NCI-H524 (cell line): Measurements from ENCODE around the gene PLEKHH3.
"Not testable (repeated sequence)": the region's sequence is repeated elsewhere in the genome, so short reads cannot be mapped to it uniquely, and the experiment has no call there.

ENCODE experiments used
- DNase-seq, 2 experiments: peaks; one replicate each; lab custom pipeline; 2025; lab: John Stamatoyannopoulos, UW

PLEKHH3 gene

DNA sequence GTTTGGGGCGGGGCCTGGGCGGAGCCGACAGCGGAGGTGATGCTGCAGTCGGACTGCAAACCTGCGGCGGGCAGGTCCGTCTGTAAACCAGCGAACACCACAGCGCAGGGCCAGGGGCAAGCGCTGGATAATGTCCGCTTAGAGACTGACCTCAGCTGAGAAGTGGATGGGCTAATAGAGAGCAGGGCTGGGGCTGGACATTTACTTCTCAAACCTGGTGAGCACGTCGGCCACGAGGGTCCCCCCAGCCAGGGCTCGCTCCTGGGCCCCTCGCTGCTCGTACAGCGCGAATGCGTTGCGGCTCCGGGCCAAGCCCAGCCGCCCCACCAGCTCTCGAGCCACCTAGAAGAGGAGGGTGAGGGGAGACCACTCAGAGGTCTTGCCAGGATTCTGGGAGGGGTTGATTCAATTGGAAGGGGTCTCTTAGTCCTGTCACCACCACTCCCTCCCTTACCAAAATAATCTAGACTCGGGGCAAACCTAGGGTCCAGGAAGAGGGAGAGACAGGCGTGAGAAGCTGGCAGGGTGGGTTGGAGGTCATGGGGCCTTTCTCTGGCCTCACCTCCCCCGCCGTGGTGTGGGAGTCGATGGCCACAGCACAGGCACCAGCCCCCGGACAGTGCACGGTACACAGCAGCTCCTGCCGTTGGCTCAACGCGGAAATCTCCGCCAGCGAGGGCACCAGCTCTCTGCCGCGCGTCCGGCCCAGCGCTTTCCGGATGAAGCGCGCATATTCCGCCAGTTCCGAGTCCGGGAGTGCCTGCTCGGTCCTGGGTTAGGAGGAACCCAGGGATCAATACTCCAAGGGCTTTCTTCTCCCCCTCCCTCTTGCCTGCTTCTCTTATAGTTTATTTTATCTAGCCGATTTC lies 5.8 kb downstream of the PLEKHH3 start:
- DNase-seq: no peak

DNA sequence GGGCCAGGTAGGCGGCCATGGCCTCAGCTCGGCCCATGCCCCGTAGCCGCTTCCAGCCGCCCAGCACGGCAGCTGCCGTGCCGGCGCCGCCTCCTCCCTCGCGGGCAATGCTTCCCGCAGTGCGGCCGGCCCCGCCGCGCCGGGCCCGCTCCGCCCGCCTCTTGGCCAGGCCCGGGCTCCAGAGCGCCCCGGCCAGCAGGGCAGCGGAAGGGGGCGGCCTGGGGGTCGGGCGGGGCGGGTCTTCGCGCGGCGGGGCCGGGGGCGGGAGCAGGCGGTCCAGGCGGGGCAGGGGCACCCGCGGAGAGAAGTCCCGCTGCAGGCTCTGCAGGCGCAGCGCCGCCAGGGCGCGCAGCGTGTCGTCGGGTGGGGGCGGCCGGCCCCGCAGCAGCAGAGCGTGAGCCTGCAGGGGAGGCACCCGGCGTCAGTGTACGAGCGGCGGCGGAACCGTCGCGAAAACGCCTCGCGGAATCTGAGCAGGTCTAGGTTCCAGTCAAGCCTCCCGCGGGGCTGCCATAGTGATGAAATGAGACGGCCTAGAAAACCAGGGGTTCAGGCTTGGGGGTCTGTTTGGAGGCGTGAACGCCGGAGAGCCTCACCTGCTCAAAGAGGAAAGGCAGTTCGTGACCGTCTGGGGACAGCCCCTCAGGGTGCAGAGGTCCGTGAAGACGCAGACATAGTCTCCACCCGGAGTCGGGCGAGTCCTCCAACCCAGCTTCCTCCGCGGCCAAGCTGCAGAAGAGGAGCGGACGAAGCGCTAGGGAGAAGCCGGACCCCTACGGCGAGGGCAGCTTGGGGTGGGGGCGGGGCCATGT lies 6.6 kb downstream of the PLEKHH3 start:
- DNase-seq: no peak

- no peak for DNase-seq
These were observed 7.2 kb downstream of the PLEKHH3 start for GRCh38 chr17:42669705-42669976.

- no peak for DNase-seq
These were observed 9.5 kb downstream of the PLEKHH3 start for GRCh38 chr17:42667088-42667951.

GRCh38 chr17:42666126-42666525 lies 10.7 kb downstream of the PLEKHH3 start:
- DNase-seq: not testable (repeated sequence)

GRCh38 chr17:42665581-42666001 lies 11.2 kb downstream of the PLEKHH3 start:
- DNase-seq: no peak

- DNase-seq: no peak
These were observed 16.0 kb downstream of the PLEKHH3 start for GRCh38 chr17:42660692-42661345.

DNA sequence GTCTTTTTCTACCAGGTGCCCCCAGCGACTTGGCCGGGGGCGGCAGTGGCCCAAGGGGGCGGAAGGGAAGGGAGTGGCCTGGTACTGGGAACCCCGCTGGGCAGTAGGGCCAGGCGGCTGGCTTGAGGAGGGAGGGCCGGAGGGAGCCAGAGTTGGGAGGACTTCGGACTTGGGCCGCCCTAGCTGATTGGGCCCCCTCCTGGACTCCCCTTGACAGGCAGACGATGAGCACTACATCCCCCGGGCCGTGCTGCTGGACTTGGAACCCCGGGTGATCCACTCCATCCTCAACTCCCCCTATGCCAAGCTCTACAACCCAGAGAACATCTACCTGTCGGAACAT lies 16.9 kb downstream of the PLEKHH3 start:
- DNase-seq: not testable (repeated sequence)

- peak; percentile 93 to 98 for DNase-seq
These were observed 17.5 kb downstream of the PLEKHH3 start, which contains the start of gene TUBG2 for GRCh38 chr17:42659079-42659931. Gene TUBG2, plus strand, starts transcription at chr17:42659284. Its CDS starts 220 bp downstream, at chr17:42659504.

GRCh38 chr17:42657824-42658588 lies 18.8 kb downstream of the PLEKHH3 start:
- DNase-seq: no peak

GRCh38 chr17:42655528-42655927 lies 21.3 kb downstream of the PLEKHH3 start:
- no peak for DNase-seq

DNA sequence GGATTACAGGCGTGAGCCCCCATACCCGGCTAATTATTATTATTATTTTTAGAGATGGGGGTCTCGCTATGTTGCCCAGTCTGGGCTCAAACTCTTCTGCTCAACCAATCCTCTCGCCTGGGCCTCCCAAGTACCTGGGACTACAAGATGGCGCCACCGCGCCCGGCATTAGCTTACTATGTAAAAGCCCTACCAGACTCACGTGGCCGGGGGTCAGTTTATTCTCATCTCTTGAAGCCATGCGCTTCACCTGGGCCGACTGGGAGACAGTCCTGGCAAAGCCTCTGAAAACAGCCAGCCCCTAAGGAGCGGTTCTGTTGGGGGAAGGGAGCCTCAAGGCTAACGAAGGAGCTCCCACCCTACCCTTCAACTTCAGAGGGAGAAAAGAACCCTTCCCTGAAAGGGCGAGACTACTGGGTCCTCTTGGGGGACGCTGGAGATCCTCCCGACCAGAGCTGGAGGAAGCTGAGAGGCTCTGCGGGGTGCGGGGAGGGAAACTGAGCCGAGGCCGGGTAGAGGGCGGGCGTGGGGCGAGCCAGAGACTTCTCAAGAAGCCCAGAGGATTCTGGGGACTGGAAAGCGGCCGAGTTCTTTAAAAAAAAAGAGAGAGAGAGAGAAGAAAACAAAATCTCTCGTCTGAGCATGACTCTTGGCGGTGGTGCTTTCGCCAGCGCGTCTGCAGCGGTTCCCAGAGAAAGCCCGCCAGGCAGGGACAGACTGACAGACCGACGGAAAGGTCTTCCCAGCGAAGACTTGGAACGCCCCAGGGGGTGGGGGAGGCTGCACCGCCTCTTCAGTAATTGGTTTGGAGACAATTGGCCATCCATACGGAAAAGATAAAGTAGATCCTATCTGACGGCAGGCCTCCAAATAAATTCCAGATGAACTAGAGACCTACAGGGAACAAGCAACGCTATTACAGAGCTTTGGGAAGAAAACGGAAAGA lies 23.3 kb downstream of the PLEKHH3 start:
- DNase-seq: no peak

GRCh38 chr17:42651392-42651791 lies 25.4 kb downstream of the PLEKHH3 start:
- DNase-seq: no peak

DNA sequence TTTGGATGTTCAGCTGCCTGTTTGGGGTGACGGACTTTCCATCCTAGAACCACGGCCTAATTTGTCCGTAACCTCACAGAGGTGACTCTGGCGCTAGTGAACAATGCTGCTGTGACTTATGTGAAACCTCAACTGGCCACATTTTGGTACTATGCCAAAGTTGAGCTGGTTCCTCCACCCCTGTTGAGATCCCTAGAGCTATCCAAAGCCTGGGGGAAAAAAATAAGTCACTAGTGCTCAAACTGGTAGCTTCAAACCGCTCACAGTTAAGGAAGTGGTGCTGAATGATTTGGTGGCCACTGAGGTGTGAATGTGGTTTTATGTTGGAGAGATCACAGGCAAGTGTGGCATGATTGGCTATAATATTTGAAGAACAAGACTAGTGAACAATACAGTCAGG lies 29.0 kb downstream of the PLEKHH3 start:
- no peak for DNase-seq

GRCh38 chr17:42642336-42642735 lies 34.5 kb downstream of the PLEKHH3 start:
- DNase-seq: peak; percentile 55 to 73

GRCh38 chr17:42640121-42640520 lies 36.7 kb downstream of the PLEKHH3 start:
- DNase-seq: no peak

DNA sequence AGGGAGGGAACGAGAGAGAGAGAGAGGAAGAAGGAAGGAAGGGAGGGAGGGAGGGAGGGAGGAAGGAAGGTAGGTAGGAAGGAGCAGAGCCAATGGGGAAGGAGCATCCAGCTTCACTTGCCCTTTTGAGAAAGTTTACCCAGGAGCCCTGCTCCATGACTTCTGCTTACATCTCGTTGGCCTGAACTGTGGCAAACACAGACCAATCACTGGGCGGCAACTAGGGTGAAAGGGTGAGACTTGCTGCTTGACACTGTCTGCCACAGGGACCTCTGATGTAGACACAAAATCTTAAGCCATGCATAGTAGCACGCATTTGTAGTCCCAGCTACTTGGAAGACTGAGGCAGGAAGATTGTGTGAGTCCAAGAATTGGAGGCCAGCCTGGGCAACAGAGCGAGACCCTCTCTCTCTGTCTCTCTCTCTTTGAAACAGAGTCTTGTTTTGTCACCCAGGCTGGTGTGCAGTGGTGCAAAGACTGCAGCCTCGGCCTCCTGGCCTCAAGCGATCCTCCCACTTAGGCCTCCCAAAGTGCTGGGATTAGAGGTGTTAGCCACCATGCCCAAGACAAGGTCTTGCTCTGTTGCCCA lies 37.2 kb downstream of the PLEKHH3 start:
- no peak for DNase-seq

- DNase-seq: no peak
These were observed 43.8 kb downstream of the PLEKHH3 start for GRCh38 chr17:42632949-42633444.
